Globus pallidus (tissue), 1 donor: ENCODE measurements around the gene POF1B.

Experiments
- DNase-seq: peaks from one replicate; pipeline ENCODE4 v3.0.0-alpha.2; 2015; ENCODE audit warnings: low spot score

The POF1B gene

GRCh38 chrX:85243155-85243554 lies 136.3 kb downstream of the POF1B start:
- DNase-seq, result no peak
